Pulmonary artery endothelial cell (primary cell): ENCODE measurements around the gene NUP58. TPM values are rescaled to one million over a fixed set of nuclear protein-coding genes. Genes with fewer than 3 reads are reported as not detected.
"Not testable (repeated sequence)": the region's sequence is repeated elsewhere in the genome, so short reads cannot be mapped to it uniquely, and the experiment has no call there.

Source experiments
- DNase-seq: peaks from one replicate; pipeline ENCODE4 v3.0.0-alpha.2; 2011; ENCODE audit warnings: low read depth, low spot score
- total RNA-seq: library from RNA; depleted of rRNA; stranded (reverse); fragments of >200 nt; gene quantifications from 2 replicates; pipeline ENCODE4 v1.2.3, GENCODE V29; 2014

Gene NUP58
- total RNA-seq, 1 donor from 2014 or later, result 56.7 TPM

DNA sequence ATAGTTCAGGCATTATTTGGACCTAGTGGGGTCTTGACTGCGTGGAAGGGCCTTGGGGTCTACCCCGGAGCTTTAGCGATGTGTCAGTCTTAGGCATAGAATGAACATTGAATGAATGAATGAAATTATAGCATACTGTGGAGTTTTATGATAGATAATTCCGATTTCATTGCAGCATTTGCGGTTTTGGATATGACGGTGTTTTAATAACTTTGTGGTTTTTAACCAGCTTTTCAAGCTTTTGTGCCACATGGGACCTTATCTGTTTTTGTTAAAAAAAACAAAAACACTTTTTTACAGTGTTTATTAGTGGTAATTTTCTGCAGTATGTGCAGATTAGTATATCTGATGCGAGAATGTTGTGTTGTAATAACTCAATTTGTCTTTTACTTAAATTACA is 696 bp downstream of the NUP58 start:
- no peak for DNase-seq

DNA sequence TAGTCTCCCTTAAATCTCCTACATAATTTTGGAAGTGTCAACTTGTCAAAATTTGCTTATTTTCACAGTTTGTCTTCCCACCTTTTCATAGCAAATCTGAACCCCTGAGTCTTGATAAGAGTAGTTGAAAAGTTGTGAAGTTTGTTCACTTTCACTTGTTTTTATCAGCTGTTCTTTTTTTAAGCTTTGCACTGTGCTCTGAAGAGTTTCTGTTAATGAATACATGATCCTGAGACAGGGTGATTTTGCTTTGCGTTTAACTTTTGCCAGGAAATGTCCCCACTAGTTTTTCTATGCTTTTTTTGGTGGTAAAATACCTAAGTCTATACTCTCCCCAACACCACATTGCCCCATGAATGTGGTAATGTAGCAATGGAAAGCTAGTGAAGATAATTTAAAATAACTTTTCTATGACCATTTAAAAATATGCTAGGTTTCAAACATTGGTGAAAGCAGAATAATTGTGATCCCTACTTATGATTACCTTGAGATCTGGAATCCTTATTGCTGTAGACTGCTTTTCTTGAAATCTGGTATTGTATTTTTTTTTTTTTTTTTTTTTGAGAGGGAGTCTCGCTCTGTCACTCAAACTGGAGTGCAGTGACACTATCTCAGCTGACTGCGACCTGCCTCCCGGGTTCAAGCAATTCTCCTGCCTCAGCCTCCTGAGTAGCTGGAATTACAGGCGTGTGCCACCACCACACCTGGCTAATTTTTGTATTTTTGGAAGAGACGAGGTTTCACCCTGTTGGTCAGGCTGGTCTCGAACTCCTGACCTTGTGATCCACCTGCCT is 5.4 kb downstream of the NUP58 start:
- no peak for DNase-seq

DNA sequence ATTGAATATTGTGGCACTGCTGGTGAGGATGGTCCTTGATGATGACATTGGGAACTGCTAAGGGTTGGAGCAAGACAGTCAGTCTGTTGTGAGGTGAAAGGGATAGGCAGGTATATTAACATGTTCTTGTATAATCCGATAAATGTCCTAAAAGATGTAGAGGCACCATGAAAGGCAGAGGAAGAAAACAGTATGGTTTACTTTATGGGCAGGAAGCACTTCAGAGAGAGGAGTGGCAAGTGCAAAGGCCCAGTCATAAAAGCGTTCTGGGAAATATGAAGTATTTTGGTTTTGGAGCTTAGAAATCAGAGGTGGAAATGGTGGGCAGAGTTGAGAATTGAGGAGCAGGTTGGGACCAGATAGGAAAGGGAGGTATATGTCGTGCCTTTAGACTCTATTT is 9.5 kb downstream of the NUP58 start:
- no peak for DNase-seq

DNA sequence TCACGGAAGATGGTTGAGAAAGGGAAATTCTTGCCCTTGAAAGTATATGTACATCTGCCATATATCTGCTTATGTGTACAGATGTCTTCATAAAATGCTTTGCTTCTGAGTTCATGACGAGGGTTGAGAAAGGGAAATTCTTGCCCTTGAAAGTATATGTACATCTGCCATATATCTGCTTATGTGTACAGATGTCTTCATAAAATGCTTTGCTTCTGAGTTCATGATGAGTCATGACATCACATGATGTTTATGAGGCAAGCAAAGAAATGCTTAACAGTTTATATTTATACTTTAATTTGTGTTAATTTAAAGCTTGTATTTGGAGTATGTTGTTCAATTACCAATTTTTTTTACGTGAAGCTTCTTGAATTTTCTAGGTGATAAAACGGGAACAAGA is 17.5 kb downstream of the NUP58 start:
- DNase-seq, result not testable (repeated sequence)

DNA sequence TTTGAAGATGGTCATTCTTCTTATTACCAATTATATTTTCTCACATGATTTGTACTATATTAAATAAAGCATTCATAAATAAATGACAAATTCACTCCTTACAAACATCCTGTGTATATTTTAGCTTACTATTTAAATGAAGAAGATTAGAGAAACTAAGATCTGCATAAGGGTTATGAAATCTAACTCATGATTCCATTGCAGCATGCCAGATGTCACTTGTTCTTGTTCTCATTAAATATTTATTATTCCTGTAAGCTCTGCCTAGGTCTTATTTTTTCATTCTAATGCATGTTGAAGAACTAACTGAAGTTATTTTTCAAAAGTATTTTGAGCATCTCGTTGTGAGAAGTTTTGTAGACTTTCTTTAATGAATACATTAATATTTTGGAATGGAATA is 18.3 kb downstream of the NUP58 start:
- no peak for DNase-seq

DNA sequence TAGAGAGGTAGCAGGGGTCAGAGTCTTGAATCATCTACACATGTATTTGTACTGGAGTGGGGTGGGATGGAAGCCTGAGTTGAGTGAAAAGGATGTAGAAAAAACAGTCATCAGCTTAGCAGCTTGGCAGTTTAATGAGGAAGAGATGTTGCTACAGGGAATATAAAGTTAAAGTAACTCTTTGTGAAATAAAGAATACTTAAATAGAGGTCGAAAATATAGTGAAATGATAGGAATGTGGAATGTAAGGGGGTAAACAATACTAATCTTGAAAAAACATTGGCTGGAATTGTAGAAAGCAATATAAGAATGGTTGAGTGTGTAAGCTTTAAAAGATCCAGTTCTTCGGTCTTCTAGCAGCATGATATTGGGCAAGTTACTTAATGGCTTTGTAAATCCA is 22.7 kb downstream of the NUP58 start:
- DNase-seq, result no peak

DNA sequence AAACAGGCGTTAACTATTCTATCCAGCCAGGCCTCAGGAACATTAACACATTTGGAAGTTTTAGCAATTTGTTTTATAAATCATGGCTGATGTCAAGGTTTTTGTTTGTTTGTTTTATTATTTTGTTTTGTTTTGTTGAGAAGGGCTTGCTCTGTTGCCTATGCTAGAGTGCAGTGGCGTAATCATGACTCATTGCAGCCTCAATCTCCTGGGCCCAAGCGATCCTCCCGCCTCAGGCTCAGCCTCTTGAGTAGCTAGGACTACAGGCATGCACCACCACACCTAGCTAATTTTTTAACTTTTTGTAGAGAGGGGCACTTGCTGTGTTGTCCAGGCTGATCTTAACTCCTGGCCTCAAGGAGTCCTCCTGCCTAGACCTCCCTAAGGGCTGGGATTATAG is 28.3 kb downstream of the NUP58 start:
- no peak for DNase-seq

DNA sequence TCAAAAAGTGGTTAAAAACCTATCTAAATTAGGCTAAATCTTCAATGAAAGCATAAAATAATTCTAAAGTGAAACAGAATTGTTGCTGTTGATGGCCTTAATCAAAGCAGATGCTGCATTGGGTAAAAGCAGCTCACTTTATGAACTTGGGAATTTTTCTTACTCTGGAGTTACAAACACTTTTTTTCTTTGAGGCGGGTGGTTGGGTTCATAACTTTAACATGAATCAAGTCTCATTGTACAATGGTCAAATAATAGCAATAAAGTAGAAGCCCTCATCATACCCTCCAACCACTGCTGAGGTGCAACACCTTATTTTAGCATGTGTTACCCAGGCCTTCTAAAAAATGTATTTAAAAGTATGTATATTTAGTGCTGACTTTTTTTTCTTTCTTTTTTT is 29.1 kb downstream of the NUP58 start:
- no peak for DNase-seq

DNA sequence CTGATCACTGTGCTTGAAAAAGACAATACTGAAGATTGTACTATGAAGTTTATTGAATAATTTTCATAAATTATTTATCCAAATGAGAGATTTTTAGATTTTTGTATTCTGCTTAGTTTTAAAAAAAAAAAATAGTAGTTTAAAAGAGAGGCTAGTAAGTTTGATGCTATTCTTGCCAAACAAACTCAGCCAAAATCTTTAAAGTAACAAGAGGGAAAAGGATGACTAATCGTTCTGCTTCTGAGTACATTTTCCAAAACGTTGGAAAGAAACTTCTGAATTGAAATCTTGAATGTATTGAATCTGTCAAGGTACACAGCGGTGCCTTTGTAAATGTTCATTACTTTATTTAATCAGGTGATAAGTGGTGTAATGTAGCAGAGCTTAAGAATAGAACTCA is 34.4 kb downstream of the NUP58 start:
- DNase-seq, result no peak

DNA sequence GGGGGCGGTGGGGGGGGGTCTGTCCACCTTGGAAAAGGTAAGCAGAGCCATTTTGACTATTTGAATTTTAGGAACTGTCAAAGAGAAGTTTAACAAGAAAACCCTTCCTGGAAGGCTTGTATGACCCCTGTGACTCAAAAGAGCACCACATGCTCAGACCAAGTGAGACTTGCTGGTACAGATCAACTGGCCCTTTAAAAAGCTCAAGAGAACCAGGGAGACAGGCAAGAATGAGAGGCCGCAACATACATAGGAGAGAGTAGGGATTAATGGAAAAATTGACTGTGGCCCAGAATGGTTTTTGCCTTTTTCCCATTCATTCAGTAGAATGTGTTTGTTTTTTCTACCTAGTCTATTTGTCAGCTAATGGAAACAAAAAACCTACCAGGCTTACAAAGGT is 44.2 kb downstream of the NUP58 start:
- DNase-seq, result no peak

DNA sequence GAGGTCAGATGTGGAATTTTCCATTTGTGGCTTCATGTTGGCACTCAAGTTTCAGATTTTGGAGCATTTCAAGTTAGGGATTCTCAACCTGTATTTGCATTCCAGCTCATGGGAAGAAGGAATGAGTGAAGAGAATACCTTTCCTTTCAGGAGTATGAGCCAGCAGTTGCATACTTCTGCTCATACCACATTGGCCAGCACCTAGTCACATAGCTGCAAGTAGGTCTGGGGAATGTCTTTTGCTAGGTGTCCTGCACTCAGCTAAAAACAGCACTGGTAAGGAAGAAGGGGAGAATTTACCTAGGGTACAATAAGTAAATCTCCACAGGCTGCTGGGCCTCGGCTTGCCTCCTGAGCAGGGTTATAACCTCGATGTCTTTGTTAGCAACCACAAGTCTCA is 45.7 kb downstream of the NUP58 start:
- DNase-seq, result no peak

DNA sequence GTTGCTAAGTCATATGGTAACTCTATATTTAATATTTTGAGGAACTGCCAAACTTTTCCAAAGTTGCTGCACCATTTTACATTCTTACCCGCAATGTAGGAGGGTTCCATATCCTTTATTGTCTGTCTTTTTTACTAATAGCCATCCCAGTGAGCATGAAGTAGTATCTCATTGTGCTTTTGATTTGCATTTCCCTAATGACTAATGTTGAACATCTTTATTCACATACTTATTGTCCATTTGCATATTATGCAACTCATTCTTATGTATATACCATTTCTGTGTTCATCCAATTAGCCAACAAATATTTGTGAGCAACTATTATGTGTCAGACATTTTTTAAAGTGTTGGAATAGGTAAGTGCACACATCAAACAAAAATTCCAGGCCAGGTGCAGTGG is 50.0 kb downstream of the NUP58 start:
- DNase-seq, result no peak

DNA sequence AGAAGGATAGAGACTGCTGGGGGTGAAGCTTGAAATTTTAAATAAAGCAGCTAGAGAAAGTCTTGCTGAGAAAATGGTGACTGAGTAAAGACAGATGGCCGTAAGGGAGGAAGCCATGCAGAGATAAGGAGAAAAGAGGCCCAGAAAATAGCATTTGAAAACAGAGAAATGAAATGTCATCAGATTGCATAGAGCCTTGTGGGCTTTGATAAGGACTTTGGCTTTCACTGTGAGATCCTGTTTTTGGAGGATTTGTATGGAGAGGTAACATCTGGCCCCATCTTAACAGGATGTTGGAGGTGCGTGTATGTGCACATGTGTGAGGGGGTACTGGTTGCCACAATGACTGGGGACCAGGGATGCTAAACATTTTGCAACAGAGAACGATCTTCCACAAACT is 50.8 kb downstream of the NUP58 start:
- no peak for DNase-seq

DNA sequence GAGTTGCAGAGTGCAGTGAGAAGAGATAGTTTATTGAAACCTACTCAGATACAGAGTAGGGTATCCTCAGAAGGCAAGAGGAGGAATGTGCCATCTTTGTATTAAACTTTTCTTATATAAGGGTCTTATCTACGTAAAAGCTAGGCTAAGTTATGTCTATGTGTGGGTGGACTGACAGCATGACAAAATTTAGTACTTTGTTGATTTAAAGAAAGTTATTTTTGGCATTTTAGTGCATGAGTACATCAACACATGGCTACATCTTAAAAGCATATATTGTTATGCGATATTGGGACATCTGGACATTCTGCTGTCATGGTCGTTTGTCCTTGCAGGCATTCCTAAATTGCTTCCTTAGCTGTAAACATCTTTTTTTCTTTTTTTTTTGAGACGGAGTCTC is 51.4 kb downstream of the NUP58 start:
- no peak for DNase-seq

DNA sequence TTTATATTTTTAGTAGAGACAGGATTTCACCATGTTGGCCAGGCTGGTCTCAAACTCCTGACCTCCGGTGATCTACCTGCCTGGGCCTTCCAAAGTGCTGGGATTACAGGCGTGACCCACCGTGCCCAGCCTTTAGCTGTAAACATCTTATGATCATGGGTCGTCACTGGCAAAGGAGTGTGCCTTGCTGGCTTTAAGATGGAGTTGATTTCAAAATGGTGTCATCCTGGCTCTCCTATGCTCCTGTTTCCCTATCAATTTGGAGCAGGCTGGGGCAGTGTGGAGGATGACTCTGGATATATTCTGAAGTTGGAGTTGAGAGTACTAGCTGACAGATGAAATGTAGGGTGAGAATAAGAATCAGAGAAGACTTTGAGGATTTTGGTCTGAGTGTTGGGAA is 51.9 kb downstream of the NUP58 start:
- DNase-seq, result no peak

DNA sequence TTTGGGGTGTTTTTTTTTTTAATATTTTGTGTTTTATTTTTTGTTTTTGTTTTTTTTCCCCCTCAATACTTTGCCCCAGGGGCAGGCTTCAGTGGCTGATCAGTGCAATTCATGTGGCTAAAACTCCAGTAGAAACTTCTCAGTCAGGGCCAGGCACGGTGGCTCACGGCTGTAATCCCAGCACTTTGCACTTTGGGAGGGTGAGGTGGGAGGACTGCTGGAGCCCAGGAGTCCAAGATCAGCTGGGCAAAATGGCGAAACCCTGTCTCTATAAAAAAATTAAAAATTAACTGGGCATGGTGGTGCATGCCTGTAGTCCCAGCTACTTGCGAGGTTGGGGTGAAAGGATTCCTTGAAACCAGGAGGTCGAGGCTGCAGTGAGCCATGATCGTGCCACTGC is 53.0 kb downstream of the NUP58 start:
- DNase-seq, result no peak

DNA sequence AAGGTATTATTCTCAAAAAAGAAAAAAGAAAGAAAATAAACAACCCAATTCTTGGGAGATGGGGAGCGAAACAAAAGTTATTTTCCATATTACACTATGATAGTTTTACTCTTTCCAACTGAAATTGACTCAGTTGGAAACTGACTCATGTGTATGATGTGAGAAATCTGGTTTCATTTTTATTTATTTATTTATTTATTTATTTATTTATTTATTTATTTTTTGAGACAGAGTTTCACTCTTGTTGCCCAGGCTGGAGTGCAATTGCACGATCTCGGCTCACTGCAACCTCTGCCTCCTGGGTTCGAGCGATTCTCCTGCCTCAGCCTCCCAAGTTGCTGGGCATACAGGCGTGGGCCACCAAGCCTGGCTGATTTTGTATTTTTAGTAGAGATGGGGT is 59.0 kb downstream of the NUP58 start:
- not testable (repeated sequence) for DNase-seq

DNA sequence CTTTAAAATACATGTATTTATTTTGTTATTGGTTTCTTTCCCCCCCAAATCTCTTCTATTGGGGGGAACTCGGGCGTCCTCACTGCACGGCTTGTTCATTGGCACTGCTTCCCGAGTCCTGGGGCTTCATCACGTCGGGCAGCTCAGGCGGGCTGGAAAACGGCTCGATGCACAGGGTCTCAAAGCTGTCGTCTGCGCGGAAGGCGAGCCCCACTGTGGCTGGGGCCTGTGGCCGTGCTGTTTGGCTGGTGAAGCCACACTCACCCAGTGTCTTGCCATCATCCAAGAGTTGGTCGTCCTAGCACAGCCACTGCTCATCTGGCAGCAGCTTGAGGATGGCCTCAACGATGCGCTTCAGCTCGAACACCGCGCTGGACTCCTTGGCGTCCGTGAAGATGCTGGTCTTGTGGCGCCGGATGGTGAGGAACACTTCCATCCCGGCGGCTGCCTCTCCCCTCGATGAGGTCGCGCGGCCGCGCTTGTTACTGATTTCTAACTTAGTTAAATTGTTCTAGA is 64.4 kb downstream of the NUP58 start:
- DNase-seq, result no peak

DNA sequence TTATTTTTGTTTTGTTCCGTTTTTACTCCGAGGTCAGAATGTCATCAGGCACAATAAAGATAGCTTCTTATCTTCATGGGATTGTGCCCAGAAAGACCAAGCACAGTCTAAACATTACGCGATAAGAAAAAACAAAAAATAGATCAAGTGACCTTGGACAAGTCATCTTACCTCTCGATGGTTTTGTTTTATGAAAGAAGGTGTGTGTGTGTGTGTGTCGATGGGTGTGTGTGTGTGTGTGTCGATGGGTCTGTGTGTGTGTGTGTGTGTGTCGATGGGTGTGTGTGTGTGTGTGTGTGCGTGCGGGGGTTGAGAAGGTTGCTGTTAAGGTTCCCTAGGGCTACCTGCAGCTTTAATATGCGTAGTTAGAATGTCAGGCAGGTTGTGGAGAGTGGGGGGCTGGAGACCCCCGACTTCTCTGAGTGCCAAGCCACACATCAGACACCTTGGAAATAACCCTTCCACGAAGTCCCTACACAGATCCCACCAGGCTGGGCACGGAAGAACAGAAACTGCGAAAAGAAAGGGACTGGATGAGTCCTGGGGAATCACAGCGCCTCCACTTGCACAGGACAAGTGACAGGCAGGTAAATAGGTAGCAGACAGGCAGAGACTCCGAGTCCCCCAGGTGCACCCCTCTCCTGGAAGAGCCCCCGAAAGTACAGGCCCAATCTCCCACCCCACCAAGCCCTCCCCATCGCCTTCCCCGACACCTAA is 69.9 kb downstream of the NUP58 start:
- DNase-seq, result no peak

DNA sequence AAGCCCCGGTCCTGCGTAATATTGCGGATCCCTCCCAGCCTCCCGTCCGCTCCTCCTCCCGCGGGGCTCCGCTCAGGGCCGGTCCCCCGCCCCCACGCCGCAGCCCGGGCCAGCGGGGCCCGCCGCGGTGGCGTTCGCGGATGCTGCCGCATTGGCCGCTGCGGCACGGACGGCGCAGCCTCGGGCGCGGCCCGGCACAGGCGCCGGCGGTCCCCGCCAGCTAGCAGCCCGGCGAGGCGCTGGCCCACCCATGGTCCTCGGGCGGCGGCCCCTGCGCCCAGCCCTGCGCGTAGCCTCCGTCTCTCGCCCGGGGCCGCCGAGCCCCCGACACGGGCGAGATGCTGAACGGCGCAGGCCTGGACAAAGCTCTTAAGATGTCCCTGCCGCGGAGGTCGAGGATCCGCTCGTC is 70.5 kb downstream of the NUP58 start, which contains the start of gene ATP8A2:
ATP8A2 (plus strand) TSS at position 100 of the 409 bp plus-strand sequence; CDS start at position 339, 239 bp downstream.
- DNase-seq, result no peak

DNA sequence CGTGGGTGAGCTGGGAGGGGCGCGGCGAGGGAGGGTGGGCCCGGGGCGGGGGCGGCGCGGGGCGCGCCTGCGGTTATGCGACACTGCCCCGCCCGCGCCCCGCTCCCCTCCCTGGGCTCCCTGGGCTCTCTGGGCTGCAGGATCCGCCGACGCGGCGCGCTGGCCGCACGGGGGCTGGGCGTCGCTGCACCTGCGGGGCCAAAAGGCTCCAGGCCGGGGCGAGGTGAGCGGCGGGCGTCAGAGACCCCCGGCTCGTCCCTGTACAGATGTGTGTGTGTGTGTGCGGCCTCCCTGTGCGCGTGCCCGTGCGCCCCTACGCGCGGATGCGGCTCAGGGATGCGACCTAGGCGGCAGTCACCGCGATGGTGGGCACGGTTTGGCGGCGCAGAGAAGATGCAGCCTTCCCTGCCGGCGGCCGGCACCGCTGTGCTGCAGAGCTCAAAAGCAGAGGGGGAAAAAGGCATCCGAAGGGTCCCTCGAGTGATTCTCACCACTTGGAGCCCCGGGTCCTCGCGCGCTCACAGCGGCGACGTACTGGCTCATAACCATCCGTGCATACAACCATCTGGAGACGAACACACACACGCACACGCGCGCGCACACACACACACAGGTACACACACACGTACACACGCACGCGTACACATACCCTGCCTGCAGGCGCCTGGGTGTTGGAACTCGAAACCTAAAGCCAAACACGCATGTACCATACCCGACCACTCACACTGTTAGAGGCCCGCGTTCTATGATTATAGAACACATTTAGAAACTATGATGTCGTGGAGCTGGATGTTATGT is 71.1 kb downstream of the NUP58 start:
- no peak for DNase-seq
